Measurements from ENCODE around the gene GRM4.

GRM4 gene

DNA sequence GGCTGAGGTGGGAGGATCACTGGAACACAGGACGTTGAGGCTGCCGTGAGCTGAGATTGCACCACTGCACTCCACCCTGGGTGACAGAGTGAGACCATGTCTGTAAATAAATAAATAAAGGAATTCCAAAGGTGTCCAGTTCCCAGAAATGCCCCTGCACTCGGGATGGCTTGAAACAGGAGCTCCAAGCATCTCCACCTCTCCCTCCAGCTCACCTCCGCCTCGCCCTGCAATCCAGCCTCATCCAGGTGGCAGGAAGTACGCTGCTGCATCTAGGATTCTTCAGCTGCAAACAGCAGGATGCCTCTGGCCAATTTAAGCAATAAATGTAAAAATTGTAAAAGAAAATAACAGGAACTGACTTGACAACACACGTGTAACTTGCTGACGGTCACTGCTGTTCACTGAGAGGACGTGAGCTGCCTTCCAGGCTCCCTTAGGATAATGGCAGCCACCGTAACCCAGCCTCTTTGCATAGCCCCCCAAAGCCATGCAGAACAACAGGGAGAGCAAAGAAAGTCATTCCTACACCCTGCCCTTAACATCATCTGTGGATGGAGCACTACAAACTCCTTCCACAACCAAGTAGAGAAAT is 11.4 kb upstream of the GRM4 start:
- no peak for DNase-seq

DNA sequence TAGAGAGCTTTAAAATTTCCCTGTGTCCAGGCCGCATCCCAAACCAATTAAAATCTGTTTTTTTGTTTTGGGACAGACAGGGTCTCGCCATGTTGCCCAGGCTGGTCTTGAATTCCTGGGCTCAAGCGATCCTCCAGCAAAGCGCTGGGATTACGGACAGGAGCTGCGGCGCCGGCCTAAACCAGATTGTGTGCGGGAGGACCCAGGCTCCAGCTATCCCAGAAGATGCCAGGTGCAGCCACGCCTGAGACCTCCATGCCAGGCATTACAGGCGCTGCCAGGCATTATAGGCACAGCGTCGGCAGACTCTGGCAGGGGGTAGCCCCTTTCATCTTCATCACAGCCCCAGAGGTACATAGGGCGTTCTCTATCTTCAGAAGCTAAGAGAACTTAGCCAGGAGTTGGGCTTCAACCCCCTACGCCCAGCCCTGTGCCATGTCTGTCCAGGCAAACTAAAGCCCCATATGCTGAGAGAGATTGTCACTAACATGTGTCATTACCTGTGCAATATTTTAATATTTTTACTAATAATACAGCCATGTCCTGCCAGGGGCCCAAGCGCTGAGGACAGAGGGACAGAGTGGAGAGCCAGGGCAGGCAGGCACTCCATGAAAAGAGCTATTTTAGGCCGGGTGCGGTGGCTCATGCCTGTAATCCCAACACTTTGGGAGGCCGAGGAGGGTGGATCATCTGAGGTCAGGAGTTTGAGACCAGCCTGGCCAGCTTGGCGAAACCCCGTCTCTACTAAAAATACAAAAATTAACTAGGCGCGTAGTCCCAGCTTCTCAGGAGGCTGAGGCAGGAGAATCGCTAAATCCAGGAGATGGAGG is 9.8 kb upstream of the GRM4 start:
- DNase-seq, result no peak

DNA sequence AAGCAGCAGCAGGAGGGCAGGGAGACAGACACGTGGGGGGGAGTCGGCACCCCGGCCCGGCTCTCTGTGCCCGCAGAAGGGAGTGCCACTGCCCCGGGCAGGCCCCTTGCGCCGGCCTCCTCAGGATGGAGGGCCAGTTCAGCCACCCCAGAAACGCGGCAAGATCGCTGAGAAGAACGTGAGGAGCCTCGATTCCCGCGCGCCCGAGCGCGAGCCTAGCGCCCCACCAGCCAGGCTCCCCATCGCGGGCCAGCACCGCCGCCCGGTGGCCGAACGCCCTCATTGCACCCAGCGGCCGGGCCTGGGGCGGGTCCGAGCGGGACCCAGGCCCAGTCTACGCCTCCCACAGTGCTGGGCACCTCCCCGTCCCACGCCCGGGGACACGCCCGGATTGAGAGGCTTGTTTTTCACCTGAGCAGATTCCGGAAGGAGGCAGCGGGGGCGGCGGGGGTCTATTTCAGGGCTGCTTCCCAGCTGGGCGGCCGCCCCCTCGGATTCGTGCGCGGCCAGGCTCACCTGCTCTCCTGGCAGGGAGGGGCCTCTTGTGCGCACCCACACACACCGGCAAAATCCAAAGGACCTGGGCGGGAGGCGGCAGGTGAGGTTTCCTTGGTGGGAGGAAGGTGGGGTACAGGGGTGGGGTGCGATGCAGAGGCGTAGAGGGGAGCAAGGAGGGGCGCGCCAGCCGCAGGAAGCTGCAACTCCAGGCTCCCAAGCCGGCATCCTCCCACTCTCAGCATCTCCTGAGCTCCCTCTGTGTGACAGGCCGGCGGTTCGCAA is 9.0 kb upstream of the GRM4 start:
- DNase-seq, result no peak

DNA sequence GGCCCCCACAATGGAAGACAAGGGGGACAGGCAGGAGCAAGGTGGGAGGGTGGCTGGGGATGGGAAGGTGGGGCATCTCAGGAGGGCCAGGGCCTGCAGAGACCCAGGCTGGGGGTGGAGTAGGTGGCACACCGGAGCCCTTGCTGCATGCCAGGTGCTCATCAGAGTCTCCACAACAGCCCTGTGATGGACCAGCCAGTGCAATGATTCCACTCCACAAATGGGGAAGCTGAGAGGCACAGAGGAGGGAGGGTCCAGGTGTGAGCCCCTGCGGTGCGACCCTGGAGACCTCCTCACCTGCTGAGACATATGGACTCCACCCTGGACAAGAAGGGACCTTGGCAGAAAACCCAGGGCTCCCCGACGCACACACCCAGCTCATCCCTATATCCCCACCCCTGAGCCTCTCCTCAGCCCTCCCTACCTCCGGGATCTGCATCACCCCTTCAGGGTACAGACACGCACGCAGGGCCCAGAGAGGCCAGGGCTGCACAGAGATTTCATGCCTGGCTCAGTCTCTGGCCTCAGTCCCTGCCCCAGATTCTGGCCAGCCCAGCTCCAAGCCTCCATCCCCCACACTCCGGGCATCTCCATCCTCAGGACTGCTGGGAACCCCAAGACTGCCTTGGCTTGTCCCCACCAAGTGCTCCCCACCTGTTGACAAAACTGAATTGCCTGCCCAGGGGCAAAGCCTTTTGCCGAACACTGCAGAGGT is 7.1 kb upstream of the GRM4 start:
- no peak for DNase-seq

DNA sequence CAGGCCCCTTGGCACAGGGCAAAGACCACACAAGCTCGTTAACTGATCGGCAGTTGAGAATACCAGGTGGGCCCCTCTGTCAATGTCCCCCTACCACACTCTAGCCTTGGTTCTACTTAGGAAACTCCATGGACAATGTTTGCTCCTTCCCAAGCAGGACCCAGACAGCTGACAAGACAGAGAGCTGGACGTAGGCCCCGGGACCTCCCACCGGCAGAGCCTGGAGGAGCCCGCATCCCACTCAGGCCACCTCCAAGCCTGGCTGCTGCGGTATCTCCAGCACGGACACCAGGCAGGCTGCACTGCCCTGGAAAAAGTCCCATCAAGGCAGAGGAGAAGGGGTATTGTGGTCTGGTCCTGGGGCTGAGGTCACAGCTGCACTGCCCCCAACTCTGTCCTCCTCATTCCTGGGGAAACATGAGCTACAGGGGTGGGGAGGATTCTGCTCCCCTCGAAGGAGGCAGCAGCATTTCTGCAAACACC is 6.2 kb upstream of the GRM4 start:
- DNase-seq, result no peak

DNA sequence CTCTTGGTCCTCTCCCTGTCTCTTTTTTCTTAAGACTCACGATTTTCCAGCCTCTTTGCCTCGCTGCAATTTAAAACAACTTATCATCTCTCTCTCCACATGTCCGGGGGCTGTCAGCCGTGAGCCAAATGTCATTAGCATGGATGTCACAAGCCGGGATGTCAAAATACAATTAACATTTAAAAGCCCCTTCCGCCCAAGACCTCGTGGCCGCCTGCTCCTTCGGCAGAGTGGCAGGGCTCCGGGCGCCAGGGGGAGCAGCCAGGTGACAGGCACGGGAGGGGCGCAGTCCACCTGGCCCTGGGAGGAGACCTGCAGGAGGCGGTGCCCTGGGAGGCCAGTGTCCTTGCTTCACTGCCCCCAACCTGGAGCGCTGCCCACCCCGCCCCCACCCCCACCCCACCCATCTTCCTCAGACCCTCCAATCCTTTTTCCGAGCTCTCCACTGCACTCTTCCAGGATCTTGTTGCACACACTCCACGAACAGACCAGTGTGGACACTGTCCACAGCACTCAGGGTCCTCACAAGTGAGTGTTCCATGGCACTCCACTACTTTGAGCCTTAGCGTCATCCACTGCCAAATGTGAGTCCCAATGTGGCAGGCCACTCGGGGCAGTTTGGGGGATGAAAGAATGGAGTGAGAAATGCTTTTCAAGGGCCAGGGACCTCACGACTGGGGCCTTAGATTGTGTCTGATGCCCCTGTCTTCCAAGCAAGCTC is 5.6 kb upstream of the GRM4 start:
- no peak for DNase-seq

DNA sequence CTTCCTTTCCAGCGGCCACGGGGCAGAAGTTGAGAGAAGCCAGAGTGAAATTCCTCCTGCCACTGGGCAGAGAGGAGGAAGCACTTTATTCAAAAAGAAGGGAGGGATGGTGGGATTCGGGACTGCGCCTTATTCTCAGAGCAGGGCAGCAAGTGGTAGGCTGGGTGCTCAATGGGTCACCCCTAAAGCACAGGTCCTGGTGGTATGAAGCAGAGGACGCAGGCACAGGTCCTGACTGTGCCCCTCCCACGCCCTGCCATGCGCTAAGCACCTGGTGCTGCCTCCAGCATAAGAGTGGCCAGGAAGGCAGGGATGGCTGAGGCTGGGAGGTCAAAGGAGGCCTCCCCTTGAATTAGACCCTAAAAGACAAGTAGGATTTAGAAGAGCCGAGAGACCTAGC is 4.9 kb upstream of the GRM4 start:
- DNase-seq, result no peak

DNA sequence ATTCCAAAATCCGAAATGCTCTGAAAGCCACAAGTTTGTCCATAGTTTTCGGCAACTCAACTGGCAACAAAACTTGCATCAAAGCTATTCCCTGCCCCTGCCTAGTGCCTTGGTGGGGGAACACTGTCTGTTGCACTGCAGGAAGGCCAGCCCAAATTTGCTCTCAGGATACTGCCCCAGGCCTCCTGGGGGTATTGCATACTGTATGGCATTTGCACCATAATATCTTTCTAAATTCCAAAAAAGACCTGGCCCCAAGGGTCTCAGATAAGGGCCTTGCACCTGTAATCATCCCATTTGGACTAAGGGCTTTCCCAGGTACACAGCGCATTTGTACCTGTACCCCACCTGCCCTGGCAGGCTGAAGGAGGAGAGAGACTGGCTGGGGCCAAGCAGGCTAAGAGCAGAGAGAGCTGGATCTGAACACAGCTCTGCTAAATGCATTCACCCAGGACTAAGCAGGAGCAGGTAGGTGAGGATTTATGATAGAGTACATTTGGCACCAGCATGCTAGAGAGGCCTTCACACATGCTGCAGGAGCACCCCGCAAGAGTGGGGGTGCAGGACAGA is 4.0 kb upstream of the GRM4 start:
- DNase-seq, result no peak

DNA sequence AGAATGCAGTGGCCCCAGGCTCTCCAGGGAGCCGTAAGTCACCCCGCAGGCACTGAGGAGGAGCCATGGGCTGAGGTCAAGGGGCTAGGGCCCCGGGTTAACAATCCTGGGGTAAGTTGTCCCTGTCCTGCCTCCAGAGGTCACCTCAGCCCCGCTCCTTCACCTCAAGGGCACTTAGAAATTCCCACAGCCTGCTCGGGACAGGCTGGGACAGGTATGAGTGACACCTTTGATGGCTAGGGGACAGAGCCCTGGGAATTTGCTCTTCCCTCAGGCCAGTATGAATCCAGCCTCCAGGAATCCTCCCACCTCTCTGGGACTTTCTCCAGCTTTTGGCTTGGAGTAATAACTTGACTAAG is 3.5 kb upstream of the GRM4 start:
- no peak for DNase-seq

DNA sequence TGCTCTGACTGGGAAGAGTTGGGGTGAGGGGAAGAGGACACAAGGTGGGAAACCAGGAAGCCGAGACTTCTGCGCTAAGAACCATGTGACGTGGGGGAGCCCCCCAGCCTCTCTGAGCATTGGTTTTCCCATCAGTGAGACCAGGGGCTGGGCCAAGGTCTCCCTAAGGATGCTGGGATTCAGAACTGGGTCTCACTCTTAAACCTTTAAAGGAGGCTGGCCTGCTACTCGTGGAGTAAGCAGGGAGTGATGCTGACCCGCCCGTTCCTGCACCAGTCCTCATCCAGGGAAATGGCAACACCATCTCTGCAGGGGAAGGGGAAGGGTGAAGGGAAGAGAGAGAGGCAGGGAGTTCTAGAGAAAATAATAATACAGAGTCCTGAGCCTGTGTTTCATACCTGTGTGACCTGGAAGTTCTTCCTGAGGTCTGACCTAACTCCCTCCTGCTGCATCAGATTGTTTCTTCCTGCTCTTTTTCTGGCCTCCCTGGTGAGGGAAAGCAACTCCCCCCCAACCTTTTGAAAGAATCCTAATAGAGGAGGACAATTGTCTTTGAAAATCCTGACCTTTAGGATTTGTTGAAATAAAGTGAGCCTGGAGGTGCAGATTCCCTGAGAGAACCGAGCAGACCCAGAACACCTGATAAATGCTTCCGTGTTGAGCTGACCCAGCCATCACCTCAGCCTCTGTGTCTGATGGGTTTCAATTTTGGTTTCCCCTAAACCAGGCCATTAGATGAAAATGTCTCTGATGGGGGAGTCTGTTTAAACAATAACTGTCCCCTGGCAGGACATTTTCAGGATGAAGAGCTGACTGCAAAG is 3.0 kb upstream of the GRM4 start:
- no peak for DNase-seq

DNA sequence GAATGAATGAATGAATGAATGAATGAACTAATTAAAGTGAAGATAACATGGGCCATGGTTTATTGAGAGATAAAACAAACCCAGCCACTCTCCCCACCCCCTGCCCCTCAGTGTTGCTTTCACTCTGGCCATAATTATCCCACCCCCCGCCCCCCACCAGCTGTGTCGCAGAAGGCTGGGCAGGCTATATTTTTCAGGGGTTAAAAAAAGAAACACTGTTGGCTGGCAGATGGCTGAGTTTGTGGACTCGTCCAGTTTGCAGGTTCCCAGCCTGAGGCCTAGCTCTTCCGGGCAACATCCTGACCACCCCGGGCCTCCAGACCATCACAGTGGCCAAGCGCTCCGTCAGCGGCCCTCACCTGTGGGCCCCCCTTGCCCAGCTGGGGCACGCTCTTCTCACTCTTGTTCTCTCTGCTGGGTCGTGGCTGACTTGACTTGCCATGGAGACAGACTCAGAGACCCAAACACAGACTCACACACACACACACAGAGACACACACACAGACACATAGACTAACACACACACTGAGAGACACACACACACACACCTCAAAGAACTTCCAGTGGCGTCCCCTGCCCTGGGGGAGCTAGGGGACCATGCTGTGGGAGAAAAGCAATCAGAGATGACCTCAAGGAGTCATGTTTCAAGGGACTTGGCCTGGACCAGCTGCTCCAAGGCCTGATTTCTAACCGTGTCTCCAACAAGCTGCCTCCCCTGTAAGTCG is 2.2 kb upstream of the GRM4 start:
- no peak for DNase-seq

DNA sequence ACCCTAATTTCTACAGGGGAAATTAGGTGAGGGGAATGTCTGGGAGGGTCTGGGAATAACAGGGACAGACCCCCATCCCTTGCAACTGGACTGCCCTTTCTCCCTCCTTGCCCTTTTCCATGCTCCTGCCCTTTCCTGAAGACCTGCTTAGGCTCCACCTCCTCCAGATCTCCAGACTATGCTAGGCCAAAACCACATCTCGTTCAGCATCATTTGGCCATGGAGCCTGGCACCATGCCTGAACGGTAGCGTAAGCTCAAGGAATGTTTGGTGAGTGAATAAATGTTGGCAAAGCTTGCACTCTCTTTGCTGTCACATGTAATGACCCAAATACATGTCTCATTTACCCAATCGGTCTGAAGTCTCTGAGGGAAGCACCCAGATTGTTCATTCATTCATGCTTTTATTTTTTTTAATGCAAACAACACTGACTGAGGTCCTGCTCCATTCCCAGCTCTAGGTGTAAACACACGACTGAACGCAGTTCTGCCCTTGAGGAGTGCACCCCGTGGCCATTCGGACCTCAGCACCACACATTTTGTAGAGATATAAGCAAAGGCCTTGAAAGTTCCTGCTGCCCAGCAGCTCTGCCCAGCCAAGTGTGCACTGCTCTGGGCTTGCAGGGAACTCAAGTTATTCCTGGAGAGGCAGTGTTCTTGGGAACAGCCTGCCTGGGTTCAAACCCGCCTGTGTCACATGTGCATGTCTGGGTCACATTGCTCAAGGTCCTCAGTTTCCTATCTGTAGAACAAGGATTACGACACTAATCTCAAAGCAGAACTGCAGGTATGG is 1.1 kb upstream of the GRM4 start:
- DNase-seq, result no peak

DNA sequence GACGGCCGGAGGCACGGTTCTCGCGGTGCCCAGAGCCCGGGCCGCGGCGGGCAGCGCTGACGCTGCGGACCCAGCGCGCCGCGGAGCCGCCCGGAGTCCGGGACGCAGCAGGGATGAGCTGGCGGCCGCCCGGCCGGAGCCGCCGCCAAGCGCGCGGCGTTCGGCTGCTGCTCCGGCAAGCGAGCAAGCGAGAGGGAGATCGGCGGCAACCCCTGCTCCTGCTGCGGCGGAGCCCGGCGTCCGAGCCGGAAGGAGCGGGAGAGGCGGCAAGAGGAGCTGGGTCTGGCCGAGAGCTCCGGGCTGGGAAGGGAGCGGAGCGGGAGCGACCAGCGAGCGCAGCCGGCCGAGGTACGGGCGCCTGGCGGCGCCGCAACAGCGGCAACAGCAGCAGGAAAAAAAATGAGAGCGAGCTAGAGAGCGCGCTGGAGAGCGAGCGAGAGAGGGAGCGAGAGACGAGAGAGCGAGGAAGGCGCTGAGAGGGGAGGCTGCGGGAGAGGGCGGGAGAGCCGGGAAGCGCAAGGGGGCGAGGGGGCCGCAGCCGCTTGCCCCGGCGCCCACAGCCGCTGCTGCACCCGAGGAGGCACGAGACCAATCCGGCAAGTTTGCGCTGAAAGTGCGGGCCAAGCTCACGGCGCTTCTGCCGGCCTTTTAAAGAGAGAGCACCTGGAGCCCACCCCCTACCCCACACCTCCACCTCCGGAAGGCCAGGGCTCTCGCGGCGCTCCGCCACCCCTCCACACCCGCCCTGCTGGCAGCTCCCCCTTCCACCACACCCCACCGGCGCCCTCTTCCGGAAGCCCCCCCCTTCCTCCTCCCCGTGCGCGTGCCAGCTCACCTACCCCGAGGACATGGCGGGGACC is 496 bp downstream of the GRM4 start:
- DNase-seq, result peak; percentile 57

DNA sequence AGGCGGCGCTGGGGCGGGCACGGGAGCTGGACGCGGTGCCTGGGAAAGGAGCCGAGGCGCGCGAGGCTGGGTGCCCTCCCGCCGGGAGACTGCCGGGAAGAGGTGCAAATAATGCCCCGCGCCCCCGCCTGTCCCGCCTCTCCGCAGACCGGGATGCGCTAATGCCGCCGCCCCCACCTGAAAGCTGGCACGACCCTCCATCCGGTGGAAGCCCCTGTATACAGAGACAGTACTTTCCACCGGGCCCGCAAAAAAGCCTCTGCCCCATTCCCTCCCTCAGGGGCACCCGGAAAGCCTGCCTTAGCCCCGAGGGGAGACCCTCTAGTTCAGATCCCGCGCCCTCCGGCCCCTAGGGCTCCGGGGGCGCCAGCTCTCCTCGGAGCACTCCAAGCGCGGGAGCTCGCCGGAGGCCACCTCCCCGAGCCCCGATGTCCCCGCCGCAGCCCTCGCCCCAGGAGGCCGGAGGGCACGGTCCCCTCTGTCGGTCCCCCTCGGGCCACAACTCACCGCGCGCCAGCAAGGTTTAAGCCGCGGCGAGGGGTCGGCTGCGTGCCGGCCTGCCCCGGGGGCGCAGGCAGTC is 1.2 kb downstream of the GRM4 start:
- DNase-seq, result no peak

DNA sequence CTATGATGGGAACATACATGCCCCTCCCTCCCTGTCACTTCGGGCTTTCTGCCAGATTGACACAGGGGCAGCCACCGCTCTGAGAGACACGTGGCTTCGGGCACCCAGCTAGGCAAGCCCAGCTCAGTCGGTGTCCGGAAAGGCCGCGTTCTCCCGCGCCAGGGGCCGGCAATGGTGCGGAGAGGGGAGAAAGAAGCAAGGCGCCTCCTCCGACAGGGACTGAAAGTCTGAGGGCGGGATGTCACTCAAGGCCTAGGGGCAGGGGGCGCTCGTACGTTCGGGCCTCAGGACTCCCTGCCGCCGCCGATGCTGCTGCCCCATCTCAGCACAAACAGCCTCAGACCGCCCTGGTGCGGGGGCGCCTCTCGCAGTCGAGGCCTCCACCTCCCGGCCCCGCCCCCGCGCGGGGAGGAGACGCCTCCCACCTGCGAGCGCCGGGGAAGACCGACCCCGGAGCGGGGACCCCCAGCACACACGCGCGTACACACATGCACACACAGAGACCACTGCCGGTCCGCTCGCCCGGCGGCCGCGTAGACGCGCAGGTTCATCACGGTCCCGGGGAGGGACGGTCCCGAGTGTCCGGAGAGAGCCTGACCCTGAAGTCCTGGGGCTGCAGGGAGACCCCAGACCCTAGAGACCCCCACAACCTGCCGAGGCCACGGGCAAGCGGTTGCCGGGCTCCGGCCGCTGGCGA is 1.9 kb downstream of the GRM4 start:
- DNase-seq, result peak; percentile 42

DNA sequence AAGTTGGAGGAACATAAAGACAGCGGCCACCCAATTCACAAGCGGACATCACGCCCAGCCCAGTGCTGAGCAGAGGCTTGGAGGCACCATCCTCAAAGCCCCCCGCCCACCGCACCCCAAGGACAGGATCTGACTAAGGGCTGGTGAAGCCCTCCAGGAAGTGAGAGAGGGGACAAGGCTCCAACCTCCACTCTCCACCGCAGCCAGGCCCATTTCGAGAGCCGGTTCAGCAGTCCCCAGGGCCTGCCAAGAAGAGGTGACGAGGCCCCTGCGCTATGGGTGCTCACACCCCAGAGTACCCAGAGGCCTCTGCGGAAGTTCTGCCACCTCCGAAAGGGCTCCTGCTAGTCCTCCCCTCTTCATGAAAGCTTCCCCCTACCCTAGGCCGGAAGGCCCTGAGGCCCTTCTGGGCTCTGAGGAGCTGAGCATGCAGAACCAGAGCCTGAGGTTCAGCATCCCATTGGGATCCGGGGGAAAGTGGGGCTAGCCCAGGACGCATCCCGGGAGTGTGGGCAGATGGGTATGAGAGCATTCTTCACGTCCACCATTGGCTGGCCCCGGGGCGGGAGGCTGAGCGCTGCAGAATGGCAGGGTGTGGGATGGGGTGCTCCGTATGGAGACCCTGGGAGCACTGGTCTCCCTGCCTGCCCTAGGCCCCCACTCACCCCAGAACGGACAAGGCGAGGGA is 2.5 kb downstream of the GRM4 start:
- no peak for DNase-seq
